H1 (cell line): Measurements from ENCODE around the gene CACNA1C. TPM values are rescaled to one million over a fixed set of nuclear protein-coding genes. Genes with fewer than 3 reads are reported as not detected.

Source experiments
- CTCF ChIA-PET: fragments of 300-600 bp; sonication (Branson Sonifier 250); formaldehyde crosslinking; loops from one replicate; lab custom pipeline; 2021; ENCODE audit not compliant: partially characterized antibody; lab: Charles Lee
- POLR2A ChIA-PET: fragments of 300-600 bp; sonication (Branson Sonifier 250); formaldehyde crosslinking; loops from one replicate; lab custom pipeline; 2021; ENCODE audit warnings: inconsistent platforms; ENCODE audit not compliant: partially characterized antibody; lab: Charles Lee
- DNase-seq, 2 experiments: peaks; one replicate each; pipeline versions ENCODE4 v3.0.0 to v3.0.0-alpha.2; 2010 to 2022; ENCODE audit warnings: low spot score in 2 of 2, low read depth in 1 of 2, mixed read lengths in 1 of 2
- FAIRE-seq: peaks from 2 replicates; lab custom pipeline; 2011; peaks lifted over from hg19 to GRCh38; lab: Jason Lieb, UNC
- H2AFZ ChIP-seq: 2 replicates; pipeline ENCODE4 v1.8.1; 2012; ENCODE audit warnings: low read length, inconsistent platforms
- H2AK5ac ChIP-seq: 2 replicates; pipeline ENCODE4 v1.6.1; 2013; ENCODE audit warnings: low read depth, low read length
- H2BK120ac ChIP-seq: replicated peaks from 2 replicates; pipeline ENCODE3; 2013; ENCODE audit warnings: low read depth, low read length, inconsistent platforms
- H2BK12ac ChIP-seq: 2 replicates; pipeline ENCODE4 v1.6.1; 2013; ENCODE audit warnings: low read depth, low read length
- H2BK15ac ChIP-seq: 2 replicates; pipeline ENCODE4 v1.6.1; 2013; ENCODE audit warnings: low read length
- H2BK20ac ChIP-seq: 2 replicates; pipeline ENCODE4 v1.6.1; 2013; ENCODE audit warnings: low read length
- H2BK5ac ChIP-seq: 2 replicates; pipeline ENCODE4 v1.6.1; 2013; ENCODE audit warnings: low read depth, low read length
- H3K14ac ChIP-seq: 2 replicates; pipeline ENCODE4 v1.6.1; 2013; ENCODE audit warnings: inconsistent platforms; ENCODE audit not compliant: insufficient read length
- H3K18ac ChIP-seq: 2 replicates; pipeline ENCODE4 v1.6.1; 2013; ENCODE audit warnings: low read length; ENCODE audit errors: extremely low read depth
- H3K23ac ChIP-seq: 2 replicates; pipeline ENCODE4 v1.6.1; 2013; ENCODE audit warnings: inconsistent platforms; ENCODE audit not compliant: insufficient read length
- H3K23me2 ChIP-seq: 2 replicates; pipeline ENCODE4 v1.6.1; 2013; ENCODE audit warnings: low read depth, low read length
- H3K27ac ChIP-seq: 2 replicates; pipeline ENCODE4 v1.6.1; 2011; ENCODE audit warnings: low read depth, low read length, inconsistent platforms
- H3K27me3 ChIP-seq, 4 experiments: replicated peaks in 1 of 4; 1 replicate in 1 of 4; 2 replicates in 3 of 4; pipeline versions ENCODE4 v1.6.1 to v1.8.1; 2011 to 2013; ENCODE audit warnings: low read length in 3 of 4, mild to moderate bottlenecking in 3 of 4, inconsistent platforms in 2 of 4, mixed read lengths in 2 of 4, moderate library complexity in 1 of 4; ENCODE audit not compliant: control insufficient read depth in 3 of 4, insufficient read depth in 3 of 4; ENCODE audit errors: extremely low read depth in 1 of 4
- H3K36me3 ChIP-seq, 4 experiments: 2 replicates each; pipeline versions ENCODE4 v1.6.1 to v1.8.1; 2011 to 2013; ENCODE audit warnings: mild to moderate bottlenecking in 4 of 4, low read length in 3 of 4, moderate library complexity in 2 of 4, control low read depth in 1 of 4, inconsistent platforms in 1 of 4; ENCODE audit not compliant: insufficient read depth in 4 of 4, control insufficient read depth in 2 of 4
- H3K4ac ChIP-seq: replicated peaks from 2 replicates; pipeline ENCODE3; 2013; ENCODE audit warnings: low read length, low read depth, mixed read lengths, inconsistent platforms; ENCODE audit not compliant: insufficient read length
- H3K4me1 ChIP-seq, 4 experiments: replicated peaks in 1 of 4; 1 replicate in 1 of 4; 2 replicates in 3 of 4; pipeline versions ENCODE4 v1.6.1 to v1.8.1; 2011 to 2013; ENCODE audit warnings: low read length in 3 of 4, inconsistent platforms in 2 of 4, mixed read lengths in 1 of 4; ENCODE audit not compliant: insufficient read depth in 4 of 4, control insufficient read depth in 3 of 4
- H3K4me2 ChIP-seq, 2 experiments: 2 replicates each; pipeline versions ENCODE4 v1.6.1 to v1.8.1; 2011 to 2013; ENCODE audit warnings: low read depth in 2 of 2, low read length in 2 of 2, control low read depth in 1 of 2, inconsistent platforms in 1 of 2, mild to moderate bottlenecking in 1 of 2; ENCODE audit not compliant: insufficient read depth in 1 of 2
- H3K4me3 ChIP-seq, 4 experiments: fragments of 200-600, 300-600 bp in 1 of 4; sonication (generic), shearing (Covaris generic), sonication (Bioruptor Twin) in 1 of 4; 2 replicates each; pipeline versions ENCODE4 v1.5.1 to v1.8.1; 2011 to 2016; ENCODE audit warnings: low read length in 4 of 4, low read depth in 3 of 4, control low read depth in 2 of 4, inconsistent platforms in 2 of 4, mild to moderate bottlenecking in 2 of 4, mixed read lengths in 1 of 4, moderate library complexity in 1 of 4; ENCODE audit not compliant: insufficient read depth in 2 of 4; ENCODE audit errors: extremely low read depth in 1 of 4
- H3K56ac ChIP-seq: replicated peaks from 2 replicates; pipeline ENCODE3; 2013; ENCODE audit warnings: low read depth, mild to moderate bottlenecking, mixed read lengths, low read length, inconsistent platforms; ENCODE audit not compliant: insufficient read length
- H3K79me1 ChIP-seq: 2 replicates; pipeline ENCODE4 v1.6.1; 2013; ENCODE audit warnings: low read depth, low read length, control low read depth
- H3K79me2 ChIP-seq, 2 experiments: 2 replicates each; pipeline versions ENCODE4 v1.6.1 to v1.8.1; 2012 to 2013; ENCODE audit warnings: low read length in 2 of 2, mild to moderate bottlenecking in 2 of 2, inconsistent platforms in 1 of 2; ENCODE audit not compliant: insufficient read depth in 2 of 2, control insufficient read depth in 1 of 2
- H3K9ac ChIP-seq, 4 experiments: replicated peaks in 1 of 4; 1 replicate in 1 of 4; 2 replicates in 3 of 4; pipeline versions ENCODE4 v1.6.1 to v1.8.1; 2011 to 2013; ENCODE audit warnings: low read depth in 3 of 4, low read length in 3 of 4, control low read depth in 2 of 4, mild to moderate bottlenecking in 2 of 4, moderate library complexity in 2 of 4, inconsistent platforms in 1 of 4; ENCODE audit errors: extremely low read depth in 1 of 4
- H3K9me3 ChIP-seq, 2 experiments: 2 replicates each; pipeline versions ENCODE4 v1.6.1 to v1.8.1; 2012 to 2013; ENCODE audit warnings: mild to moderate bottlenecking in 2 of 2, moderate library complexity in 2 of 2, control low read depth in 1 of 2, inconsistent platforms in 1 of 2, low read depth in 1 of 2, low read length in 1 of 2, mixed read lengths in 1 of 2; ENCODE audit not compliant: insufficient read depth in 2 of 2
- H4K20me1 ChIP-seq, 2 experiments: replicated peaks in 1 of 2; 2 replicates each; pipeline versions ENCODE3 to v1.8.1; 2011 to 2013; ENCODE audit warnings: inconsistent platforms in 2 of 2, low read length in 2 of 2, mild to moderate bottlenecking in 1 of 2; ENCODE audit not compliant: insufficient read depth in 2 of 2, control insufficient read depth in 1 of 2
- H4K5ac ChIP-seq: 2 replicates; pipeline ENCODE4 v1.6.1; 2013; ENCODE audit warnings: low read length, low read depth, mixed read lengths, inconsistent platforms; ENCODE audit not compliant: insufficient read length
- H4K8ac ChIP-seq: 2 replicates; pipeline ENCODE4 v1.8.0; 2013; ENCODE audit warnings: mild to moderate bottlenecking, moderate library complexity, low read length, inconsistent platforms; ENCODE audit not compliant: insufficient read depth; ENCODE audit errors: extremely low read depth
- H4K91ac ChIP-seq: replicated peaks from 2 replicates; pipeline ENCODE3; 2013; ENCODE audit warnings: low read length, mixed read lengths, inconsistent platforms; ENCODE audit not compliant: insufficient read length
- ATF3 ChIP-seq: IDR thresholded peaks from 2 replicates; pipeline ENCODE4 v1.6.1; 2011; ENCODE audit warnings: low read depth, mild to moderate bottlenecking, low read length; ENCODE audit not compliant: insufficient read depth
- BRCA1 ChIP-seq: IDR thresholded peaks from 2 replicates; pipeline ENCODE4 v1.6.1; 2012; ENCODE audit warnings: low read depth, low read length, improper control_type of control experiment
- CBX5 ChIP-seq: fragments of 300-800, 300-1000 bp; sonication (generic); IDR thresholded peaks from 2 replicates; pipeline ENCODE4 v1.7.1; 2016; ENCODE audit warnings: antibody characterized with exemption, low read length, low read depth
- GABPA ChIP-seq: IDR thresholded peaks from 2 replicates; pipeline ENCODE4 v1.6.1; 2011; ENCODE audit warnings: mild to moderate bottlenecking, low read length, moderate library complexity, borderline replicate concordance; ENCODE audit not compliant: insufficient read depth
- GTF2F1 ChIP-seq: IDR thresholded peaks from 2 replicates; pipeline ENCODE4 v1.6.1; 2012; ENCODE audit warnings: low read depth, low read length, improper control_type of control experiment, borderline replicate concordance
- HDAC2 ChIP-seq, 2 experiments: fragments of 300-600 bp in 1 of 2; sonication (generic) in 1 of 2; IDR thresholded peaks; 2 replicates each; pipeline ENCODE4 v1.6.1; 2011 to 2012; ENCODE audit warnings: low read depth in 2 of 2, low read length in 2 of 2, mild to moderate bottlenecking in 2 of 2, moderate library complexity in 2 of 2, borderline replicate concordance in 1 of 2, inconsistent platforms in 1 of 2
- KDM4A ChIP-seq: IDR thresholded peaks from one replicate; pipeline ENCODE4 v1.7.1; 2012; ENCODE audit warnings: low read depth, mild to moderate bottlenecking, moderate library complexity, low read length, inconsistent platforms; ENCODE audit not compliant: severe bottlenecking
- MAFK ChIP-seq: IDR thresholded peaks from 2 replicates; pipeline ENCODE4 v1.6.1; 2012; ENCODE audit warnings: low read depth, mild to moderate bottlenecking, improper control_type of control experiment, low read length
- PHF8 ChIP-seq: fragments of 200-600 bp; sonication (generic); conservative IDR thresholded peaks from 2 replicates; pipeline ENCODE4 v1.7.1; 2012; ENCODE audit warnings: low read depth, mild to moderate bottlenecking, inconsistent platforms, low read length, moderate library complexity
- RBBP5 ChIP-seq: IDR thresholded peaks from 2 replicates; pipeline ENCODE4 v1.7.1; 2012; ENCODE audit warnings: low read depth, mild to moderate bottlenecking, inconsistent platforms, low read length, moderate library complexity, borderline replicate concordance
- SRF ChIP-seq: IDR thresholded peaks from 2 replicates; pipeline ENCODE4 v1.6.1; 2011; ENCODE audit warnings: mild to moderate bottlenecking, low read depth, low read length, moderate library complexity
- TAF7 ChIP-seq: optimal IDR thresholded peaks from 2 replicates; pipeline ENCODE3; 2011; ENCODE audit warnings: low read depth, mild to moderate bottlenecking, inconsistent platforms, low read length, moderate library complexity, borderline replicate concordance
- WGBS, 2 experiments: shearing (Covaris generic) in 1 of 2; methylation state at CpG; one replicate each; pipeline versions ENCODE4 v1.1.6 to v1.1.7; 2013 to 2015; ENCODE audit warnings: low lambda C conversion rate in 2 of 2, mixed read lengths in 2 of 2, inconsistent platforms in 1 of 2, low coverage in 1 of 2, missing lambda C conversion rate in 1 of 2; ENCODE audit not compliant: insufficient replicate concordance in 2 of 2, insufficient coverage in 1 of 2, insufficient read length in 1 of 2; ENCODE audit errors: extremely low coverage in 1 of 2, missing lambda C conversion rate in 1 of 2; 5-methylcytosine and 5-hydroxymethylcytosine counted together
- polyA plus RNA-seq, 7 experiments: library from polyadenylated mRNA; depleted of rRNA in 3 of 7; stranded (reverse) in 5 of 7; unstranded in 2 of 7; fragments of >200 nt in 5 of 7; fragments of 200-250 nt in 2 of 7; gene quantifications; 1 replicate in 5 of 7; 2 replicates in 1 of 7; 4 replicates in 1 of 7; pipeline versions ENCODE4 v1.2.1 to v1.2.3, GENCODE V29; 2011 to 2013; ENCODE audit warnings: missing spikeins in 2 of 7, mixed read lengths in 2 of 7
- total RNA-seq: library from RNA; stranded (reverse); fragmentation: NEBNext Ultra II Directional; extraction: Animal tissue kit (Norgen Biotek cat#: 25700); gene quantifications from 2 replicates; pipeline ENCODE4 v1.2.1, GENCODE V29; 2021

The CACNA1C gene
- total and polyA plus RNA-seq, 2 of the 8 experiments (the other 6 are each of a cell fraction or from before 2014, with no cell fraction given), result 1.3 TPM

- H3K23ac ChIP-seq, result no peak overlapping the region
- H3K4me3 ChIP-seq, result no peak overlapping the region
- H3K9ac ChIP-seq, result no peak overlapping the region
- no peaks in the 10 kb centered on the region for H3K79me1 ChIP-seq
- H4K20me1 ChIP-seq, result no peaks in the 10 kb centered on the region
- H4K8ac ChIP-seq, result no peak overlapping the region
- no peak overlapping the region for H3K4me2 ChIP-seq
- no peak overlapping the region for H3K27ac ChIP-seq
- no peak overlapping the region for H2BK12ac ChIP-seq
- WGBS, 2 experiments, result 95% methylated on average over 17 of the region's 17 CpGs; no CpG with 5 or more reads in 1 of the 2 experiments
- no peak overlapping the region for H3K14ac ChIP-seq
- no peaks in the 10 kb centered on the region for H3K23me2 ChIP-seq
- no peak overlapping the region for H3K4ac ChIP-seq
- H4K5ac ChIP-seq, result no peak overlapping the region
- no peaks in the 10 kb centered on the region for H3K36me3 ChIP-seq
- no peak overlapping the region for H2AFZ ChIP-seq
- no peak for DNase-seq
- H2BK15ac ChIP-seq, result no peak overlapping the region
- H4K91ac ChIP-seq, result no peak overlapping the region
- no peak overlapping the region for H2BK20ac ChIP-seq
- no peaks in the 10 kb centered on the region for H3K4me1 ChIP-seq
- ChIA-PET CTCF (no interaction called here), POLR2A (no interaction called here)
- no peak for FAIRE-seq
- no peak overlapping the region for H2BK120ac ChIP-seq
- no peak overlapping the region for H2BK5ac ChIP-seq
- no peaks in the 10 kb centered on the region; a peak in 1 of 4 replicates for H3K9me3 ChIP-seq
- no peak overlapping the region for H2AK5ac ChIP-seq
- no peak overlapping the region for H3K18ac ChIP-seq
- H3K79me2 ChIP-seq, result no peaks in the 10 kb centered on the region
- H3K27me3 ChIP-seq, result no peaks in the 10 kb centered on the region; a peak in 1 of 7 replicates
- H3K56ac ChIP-seq, result no peak overlapping the region
- TF ChIP-seq HDAC2 (IDR thresholded peaks at IDR 0.05; ENCODE audit: borderline replicate concordance in 1 of 2, low read depth in 2 of 2, low read length in 2 of 2) (no peak), BRCA1 (no peak), SRF (no peak), TAF7 (no peak), MAFK (no peak), GABPA (no peak), PHF8 (no peak), RBBP5 (no peak), CBX5 (no peak), ATF3 (no peak), GTF2F1 (no peak), KDM4A (no peak)
Observed at GRCh38 chr12:2163177-2163941, 110.6 kb downstream of the CACNA1C start.
